GM18519 (cell line): ENCODE measurements around the gene ZNRD2.

Experiments used
- ATAC-seq: cut with Tn5 transposase; IDR thresholded peaks from one replicate; pipeline ENCODE4 v1.9.1; 2021; ENCODE audit warnings: mild to moderate bottlenecking, moderate library complexity; ENCODE audit not compliant: unreplicated experiment, low FRiP score

Gene ZNRD2

DNA sequence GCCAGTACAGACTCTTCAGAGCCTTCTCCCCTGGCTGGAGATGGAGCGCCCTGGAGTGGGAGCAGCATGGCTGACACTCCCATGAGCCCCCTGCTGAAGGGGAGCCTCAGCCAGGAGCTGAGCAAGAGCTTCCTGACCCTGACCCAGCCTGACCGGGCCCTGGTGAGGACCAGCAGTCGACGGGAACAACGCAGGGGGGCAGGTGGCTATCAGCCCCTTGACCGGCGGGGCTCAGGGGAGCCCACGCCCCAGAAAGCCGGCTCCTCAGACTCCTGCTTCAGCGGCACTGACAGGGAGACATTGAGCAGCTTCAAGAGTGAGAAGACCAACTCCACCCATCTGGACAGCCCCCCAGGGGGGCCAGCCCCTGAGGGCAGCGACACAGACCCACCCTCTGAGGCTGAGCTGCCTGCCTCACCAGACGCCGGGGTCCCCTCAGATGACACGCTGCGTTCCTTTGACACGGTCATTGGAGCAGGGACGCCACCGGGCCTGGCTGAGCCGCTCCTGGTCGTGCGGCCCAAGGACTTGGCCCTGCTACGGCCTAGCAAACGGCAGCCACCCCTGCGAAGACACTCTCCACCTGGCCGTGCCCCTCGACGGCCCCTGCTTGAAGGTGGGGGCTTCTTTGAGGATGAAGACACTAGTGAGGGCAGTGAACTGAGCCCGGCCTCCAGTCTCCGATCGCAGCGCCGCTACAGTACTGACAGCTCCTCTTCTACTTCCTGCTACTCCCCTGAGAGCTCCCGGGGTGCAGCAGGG, 47.9 kb downstream of the ZNRD2 start:
- no peak for ATAC-seq

DNA sequence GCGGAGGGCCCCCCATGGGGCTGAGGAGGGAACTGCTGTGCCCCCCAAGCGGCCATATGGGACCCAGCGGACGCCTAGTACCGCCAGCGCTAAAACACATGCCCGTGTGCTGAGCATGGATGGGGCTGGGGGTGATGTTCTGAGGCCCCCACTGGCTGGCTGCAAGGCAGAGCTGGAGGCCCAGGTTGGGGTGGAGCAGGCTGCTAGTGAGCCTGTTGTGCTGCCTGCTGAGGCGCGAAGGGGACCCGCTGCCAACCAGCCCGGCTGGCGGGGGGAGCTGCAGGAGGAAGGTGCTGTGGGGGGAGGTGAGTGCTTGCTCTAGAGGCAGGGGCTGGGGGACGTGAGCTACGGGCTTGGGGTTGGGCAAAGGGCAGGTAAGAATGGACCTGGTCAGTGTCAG, 48.5 kb downstream of the ZNRD2 start:
- no peak for ATAC-seq

DNA sequence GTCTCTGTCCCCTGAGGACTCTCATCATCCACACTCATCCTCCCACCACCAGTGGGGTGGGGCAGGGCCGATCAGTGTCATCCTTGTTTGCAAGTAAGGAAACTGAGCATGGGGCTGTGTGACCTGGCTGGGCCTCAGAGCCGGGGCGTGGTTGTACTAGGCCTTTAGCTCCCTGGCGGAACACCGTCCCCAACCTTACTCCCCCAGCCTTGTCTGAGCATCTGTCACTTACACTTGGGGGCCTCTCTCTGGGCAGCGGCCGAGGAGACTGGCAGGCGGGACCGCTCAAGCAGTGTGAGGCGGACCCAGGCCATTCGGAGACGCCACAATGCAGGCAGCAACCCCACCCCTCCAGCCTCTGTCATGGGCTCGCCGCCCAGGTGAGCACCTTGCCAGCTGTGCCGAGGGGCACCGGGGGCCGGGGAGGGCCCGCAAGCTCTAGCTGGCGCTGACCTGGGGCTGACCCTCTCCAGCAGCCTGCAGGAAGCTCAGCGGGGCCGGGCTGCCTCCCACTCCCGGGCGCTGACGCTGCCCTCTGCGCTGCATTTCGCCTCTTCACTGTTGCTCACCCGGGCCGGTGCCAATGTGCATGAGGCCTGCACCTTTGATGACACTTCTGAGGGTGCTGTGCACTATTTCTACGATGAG, 49.1 kb downstream of the ZNRD2 start:
- ATAC-seq = no peak

DNA sequence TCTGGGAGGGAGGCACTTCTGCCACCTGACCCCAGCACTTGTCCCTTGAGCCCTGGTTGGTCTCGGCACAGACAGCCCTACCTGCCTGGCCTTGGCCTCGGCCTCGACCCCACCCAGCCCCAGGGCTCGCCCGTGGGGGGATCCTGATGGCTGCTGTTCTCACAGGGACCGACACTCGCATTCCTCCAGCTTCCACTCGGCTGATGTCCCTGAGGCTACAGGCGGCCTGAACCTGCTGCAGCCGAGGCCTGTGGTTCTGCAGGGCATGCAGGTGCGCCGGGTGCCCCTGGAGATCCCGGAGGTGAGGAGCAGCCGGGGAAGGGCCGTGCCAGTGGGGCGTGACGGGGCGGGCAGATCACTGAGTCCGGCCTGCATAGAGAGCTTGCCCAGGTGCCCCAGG, 50.4 kb downstream of the ZNRD2 start:
- ATAC-seq = no peak

DNA sequence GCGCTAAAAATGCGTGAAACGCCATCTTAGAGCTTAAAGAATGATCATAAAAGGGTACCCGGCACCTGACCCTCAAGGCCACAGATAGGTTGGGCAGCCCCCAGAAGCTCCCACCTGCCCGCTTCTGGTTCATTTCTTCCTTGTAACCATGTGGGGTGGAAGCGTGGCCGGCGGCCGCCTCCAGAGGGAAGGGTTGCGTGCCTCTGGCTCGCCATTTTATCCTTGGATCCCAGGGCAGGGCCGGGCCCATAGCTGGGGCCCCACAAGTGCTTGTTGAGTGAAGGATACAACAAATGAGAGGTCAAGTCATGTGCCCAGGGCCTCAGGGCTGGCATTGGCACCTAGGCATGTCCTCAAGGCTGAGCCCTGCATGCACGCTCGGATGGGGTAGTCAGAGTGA, 51.2 kb downstream of the ZNRD2 start:
- no peak for ATAC-seq
